ENCODE measurements around the gene GPR151. TPM values are rescaled to one million over a fixed set of nuclear protein-coding genes. Genes with fewer than 3 reads are reported as not detected.

The GPR151 gene
- polyA plus RNA-seq, 2 donors, result not detected

- Histone ChIP-seq H3K4me3 (ENCODE audit: low read depth in 1 of 2, low read length in 2 of 2) (no peak overlapping the region), H3K9me3 (ENCODE audit: control insufficient read depth in 2 of 2, insufficient read depth in 1 of 2, low read depth in 1 of 2, low read length in 1 of 2) (no peaks in the 10 kb centered on the region), H3K27ac (ENCODE audit: low read depth in 2 of 2, low read length in 1 of 2) (no peak overlapping the region), H3K36me3 (ENCODE audit: control insufficient read depth in 2 of 2, insufficient read depth in 2 of 2, low read length in 1 of 2) (no peaks in the 10 kb centered on the region), H3K4me1 (ENCODE audit: control insufficient read depth in 2 of 2, insufficient read depth in 2 of 2, low read length in 1 of 2) (no peaks in the 10 kb centered on the region), H3K27me3 (ENCODE audit: control insufficient read depth in 1 of 2, insufficient read depth in 2 of 2, low read length in 2 of 2) (peaks cover 0 to under 1% of the 10 kb centered on the region in 2 donors)
- WGBS, 2 donors, result 21 to 23% methylated on average over 16 of the region's 16 CpGs
Observed at GRCh38 chr5:146541958-146542849, 26.2 kb upstream of the GPR151 start.

GRCh38 chr5:146540414-146540813 lies 24.4 kb upstream of the GPR151 start:
- 58 to 79% methylated on average over 2 of the region's 2 CpGs for WGBS, 2 donors

DNA sequence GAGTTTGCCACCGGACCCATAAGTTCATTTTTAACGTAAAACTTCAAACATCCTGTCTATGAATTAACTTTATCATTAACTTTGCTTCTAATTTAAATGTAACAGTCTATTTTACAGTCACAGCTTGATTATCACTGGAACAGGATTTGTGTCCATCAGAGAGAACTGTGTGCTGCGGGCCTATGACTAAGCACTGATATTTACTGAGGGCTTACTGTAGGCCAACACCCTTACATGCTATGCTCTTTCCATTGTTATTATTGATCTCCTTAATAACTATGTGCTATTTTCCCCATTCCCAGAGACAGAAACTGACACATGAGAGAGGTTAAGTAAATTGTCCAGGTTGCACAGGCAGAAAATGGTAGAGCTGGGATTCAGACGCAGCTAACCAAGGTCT lies 24.0 kb upstream of the GPR151 start:
- Histone ChIP-seq H3K9me3 (ENCODE audit: control insufficient read depth in 2 of 2, insufficient read depth in 1 of 2, low read depth in 1 of 2, low read length in 1 of 2) (no peaks in the 10 kb centered on the region), H3K4me1 (ENCODE audit: control insufficient read depth in 2 of 2, insufficient read depth in 2 of 2, low read length in 1 of 2) (no peaks in the 10 kb centered on the region), H3K4me3 (ENCODE audit: low read depth in 1 of 2, low read length in 2 of 2) (no peak overlapping the region), H3K27me3 (ENCODE audit: control insufficient read depth in 1 of 2, insufficient read depth in 2 of 2, low read length in 2 of 2) (peaks cover 0 to 5% of the 10 kb centered on the region in 2 donors), H3K27ac (ENCODE audit: low read depth in 2 of 2, low read length in 1 of 2) (no peak overlapping the region), H3K36me3 (ENCODE audit: control insufficient read depth in 2 of 2, insufficient read depth in 2 of 2, low read length in 1 of 2) (no peaks in the 10 kb centered on the region)
- WGBS, 2 donors, result 50 to 64% methylated on average over 4 of the region's 4 CpGs

More at GRCh38 chr5:146540414-146540813, 24.4 kb upstream of the GPR151 start:
- Histone ChIP-seq H3K9me3 (ENCODE audit: control insufficient read depth in 2 of 2, insufficient read depth in 1 of 2, low read depth in 1 of 2, low read length in 1 of 2) (no peaks in the 10 kb centered on the region), H3K36me3 (ENCODE audit: control insufficient read depth in 2 of 2, insufficient read depth in 2 of 2, low read length in 1 of 2) (no peaks in the 10 kb centered on the region), H3K27ac (ENCODE audit: low read depth in 2 of 2, low read length in 1 of 2) (no peak overlapping the region), H3K4me3 (ENCODE audit: low read depth in 1 of 2, low read length in 2 of 2) (no peak overlapping the region), H3K27me3 (ENCODE audit: control insufficient read depth in 1 of 2, insufficient read depth in 2 of 2, low read length in 2 of 2) (peaks cover 0 to 5% of the 10 kb centered on the region in 2 donors), H3K4me1 (ENCODE audit: control insufficient read depth in 2 of 2, insufficient read depth in 2 of 2, low read length in 1 of 2) (no peaks in the 10 kb centered on the region)

- Histone ChIP-seq H3K4me3 (ENCODE audit: low read depth in 1 of 2, low read length in 2 of 2) (no peak overlapping the region), H3K4me1 (ENCODE audit: control insufficient read depth in 2 of 2, insufficient read depth in 2 of 2, low read length in 1 of 2) (no peaks in the 10 kb centered on the region), H3K27me3 (ENCODE audit: control insufficient read depth in 1 of 2, insufficient read depth in 2 of 2, low read length in 2 of 2) (peaks cover 0 to 5% of the 10 kb centered on the region in 2 donors), H3K36me3 (ENCODE audit: control insufficient read depth in 2 of 2, insufficient read depth in 2 of 2, low read length in 1 of 2) (no peaks in the 10 kb centered on the region), H3K9me3 (ENCODE audit: control insufficient read depth in 2 of 2, insufficient read depth in 1 of 2, low read depth in 1 of 2, low read length in 1 of 2) (no peaks in the 10 kb centered on the region), H3K27ac (ENCODE audit: low read depth in 2 of 2, low read length in 1 of 2) (no peak overlapping the region)
- 84 to 91% methylated on average over 3 of the region's 3 CpGs for WGBS, 2 donors
Observed at GRCh38 chr5:146538432-146538831, 22.4 kb upstream of the GPR151 start.

DNA sequence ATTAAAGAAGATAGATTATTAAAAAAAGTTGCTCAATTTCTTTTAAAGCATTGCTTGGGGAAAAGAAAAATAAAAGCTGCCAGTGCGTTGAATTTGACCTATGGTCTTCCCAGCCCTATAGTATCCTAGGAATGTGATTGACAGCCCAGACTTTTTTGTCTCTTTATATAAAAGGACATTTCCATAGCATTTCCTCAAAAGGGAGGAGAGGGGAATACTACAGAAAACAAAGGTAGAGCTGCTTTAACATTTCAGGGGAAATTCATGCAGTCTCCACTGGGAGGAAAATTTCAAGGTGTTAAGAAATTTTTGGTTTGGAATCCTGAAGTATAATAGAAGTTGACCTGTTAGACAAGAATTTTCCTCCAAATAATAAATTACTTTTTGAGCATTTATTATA lies 17.9 kb upstream of the GPR151 start:
- Histone ChIP-seq H3K4me3 (ENCODE audit: low read depth in 1 of 2, low read length in 2 of 2) (no peak overlapping the region), H3K36me3 (ENCODE audit: control insufficient read depth in 2 of 2, insufficient read depth in 2 of 2, low read length in 1 of 2) (no peaks in the 10 kb centered on the region), H3K27ac (ENCODE audit: low read depth in 2 of 2, low read length in 1 of 2) (no peak overlapping the region), H3K4me1 (ENCODE audit: control insufficient read depth in 2 of 2, insufficient read depth in 2 of 2, low read length in 1 of 2) (no peaks in the 10 kb centered on the region), H3K27me3 (ENCODE audit: control insufficient read depth in 1 of 2, insufficient read depth in 2 of 2, low read length in 2 of 2) (peaks cover 0 to 5% of the 10 kb centered on the region in 2 donors), H3K9me3 (ENCODE audit: control insufficient read depth in 2 of 2, insufficient read depth in 1 of 2, low read depth in 1 of 2, low read length in 1 of 2) (no peaks in the 10 kb centered on the region)
- WGBS, 2 donors, result 0% methylated on average over 1 of the region's 1 CpG

GRCh38 chr5:146533260-146533857 lies 17.4 kb upstream of the GPR151 start:
- peaks cover 0 to 5% of the 10 kb centered on the region in 2 donors for H3K27me3 ChIP-seq (ENCODE audit: control insufficient read depth in 1 of 2, insufficient read depth in 2 of 2, low read length in 2 of 2)
- no peaks in the 10 kb centered on the region for H3K9me3 ChIP-seq (ENCODE audit: control insufficient read depth in 2 of 2, insufficient read depth in 1 of 2, low read depth in 1 of 2, low read length in 1 of 2)
- WGBS, 2 donors, result 39 to 41% methylated on average over 7 of the region's 7 CpGs
- H3K27ac ChIP-seq (ENCODE audit: low read depth in 2 of 2, low read length in 1 of 2), result no peak overlapping the region
- H3K4me1 ChIP-seq (ENCODE audit: control insufficient read depth in 2 of 2, insufficient read depth in 2 of 2, low read length in 1 of 2), result no peaks in the 10 kb centered on the region
- no peaks in the 10 kb centered on the region for H3K36me3 ChIP-seq (ENCODE audit: control insufficient read depth in 2 of 2, insufficient read depth in 2 of 2, low read length in 1 of 2)
- no peak overlapping the region for H3K4me3 ChIP-seq (ENCODE audit: low read depth in 1 of 2, low read length in 2 of 2)

GRCh38 chr5:146529984-146530383 lies 14.0 kb upstream of the GPR151 start:
- no peaks in the 10 kb centered on the region for H3K9me3 ChIP-seq (ENCODE audit: control insufficient read depth in 2 of 2, insufficient read depth in 1 of 2, low read depth in 1 of 2, low read length in 1 of 2)
- H3K4me1 ChIP-seq (ENCODE audit: control insufficient read depth in 2 of 2, insufficient read depth in 2 of 2, low read length in 1 of 2), result no peaks in the 10 kb centered on the region
- 76 to 80% methylated on average over 2 of the region's 2 CpGs for WGBS, 2 donors
- H3K4me3 ChIP-seq (ENCODE audit: low read depth in 1 of 2, low read length in 2 of 2), result no peak overlapping the region
- no peak overlapping the region for H3K27ac ChIP-seq (ENCODE audit: low read depth in 2 of 2, low read length in 1 of 2)
- H3K36me3 ChIP-seq (ENCODE audit: control insufficient read depth in 2 of 2, insufficient read depth in 2 of 2, low read length in 1 of 2), result no peaks in the 10 kb centered on the region
- no peaks in the 10 kb centered on the region for H3K27me3 ChIP-seq (ENCODE audit: control insufficient read depth in 1 of 2, insufficient read depth in 2 of 2, low read length in 2 of 2)

DNA sequence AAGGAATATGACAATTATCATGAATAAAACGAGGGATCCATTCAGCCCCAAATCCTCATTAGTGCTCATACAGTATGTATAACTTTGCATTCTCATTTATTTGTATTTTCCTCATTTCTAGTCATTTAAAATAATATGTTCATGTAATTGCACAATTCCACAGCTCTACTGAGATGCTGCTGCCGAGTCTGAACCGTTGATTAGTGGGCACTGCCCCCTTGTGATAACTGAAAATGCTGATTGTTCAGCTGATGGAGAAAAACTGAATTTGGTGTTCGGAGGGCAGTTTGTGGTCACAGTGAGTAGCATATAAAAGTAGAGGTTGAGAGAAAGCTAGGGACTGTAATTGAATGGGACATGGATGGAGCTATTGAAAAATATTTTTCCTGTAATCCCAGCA lies 12.2 kb upstream of the GPR151 start:
- H3K9me3 ChIP-seq (ENCODE audit: control insufficient read depth in 2 of 2, insufficient read depth in 1 of 2, low read depth in 1 of 2, low read length in 1 of 2), result no peaks in the 10 kb centered on the region
- no peaks in the 10 kb centered on the region for H3K27me3 ChIP-seq (ENCODE audit: control insufficient read depth in 1 of 2, insufficient read depth in 2 of 2, low read length in 2 of 2)
- H3K27ac ChIP-seq (ENCODE audit: low read depth in 2 of 2, low read length in 1 of 2), result no peak overlapping the region
- H3K4me3 ChIP-seq (ENCODE audit: low read depth in 1 of 2, low read length in 2 of 2), result no peak overlapping the region
- H3K4me1 ChIP-seq (ENCODE audit: control insufficient read depth in 2 of 2, insufficient read depth in 2 of 2, low read length in 1 of 2), result no peaks in the 10 kb centered on the region
- 61 to 67% methylated on average over 4 of the region's 4 CpGs for WGBS, 2 donors
- no peaks in the 10 kb centered on the region for H3K36me3 ChIP-seq (ENCODE audit: control insufficient read depth in 2 of 2, insufficient read depth in 2 of 2, low read length in 1 of 2)

DNA sequence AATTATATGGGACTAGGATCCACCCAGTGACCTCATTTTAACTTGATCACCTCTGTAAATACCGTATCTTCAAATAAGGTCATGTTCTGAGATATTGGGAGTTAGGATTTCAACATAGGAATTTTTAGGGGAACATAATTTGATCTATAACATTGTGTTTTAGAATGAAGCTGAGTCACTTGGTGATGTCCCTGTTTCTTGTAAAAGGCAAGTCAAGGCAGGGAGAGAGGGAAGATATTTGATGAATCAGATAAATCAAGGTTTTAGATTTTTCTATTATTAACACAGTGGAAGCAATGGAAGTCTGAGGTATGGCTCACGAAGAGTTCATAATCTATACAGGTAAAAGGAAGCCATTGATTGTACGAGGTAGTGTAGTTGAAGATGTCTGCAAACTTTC lies 11.8 kb upstream of the GPR151 start:
- H3K4me1 ChIP-seq (ENCODE audit: control insufficient read depth in 2 of 2, insufficient read depth in 2 of 2, low read length in 1 of 2), result no peaks in the 10 kb centered on the region
- 57 to 65% methylated on average over 3 of the region's 3 CpGs for WGBS, 2 donors
- H3K27ac ChIP-seq (ENCODE audit: low read depth in 2 of 2, low read length in 1 of 2), result no peak overlapping the region

More for the DNA sequence above, 11.8 kb upstream of the GPR151 start:
- H3K36me3 ChIP-seq (ENCODE audit: control insufficient read depth in 2 of 2, insufficient read depth in 2 of 2, low read length in 1 of 2), result no peaks in the 10 kb centered on the region
- no peaks in the 10 kb centered on the region for H3K9me3 ChIP-seq (ENCODE audit: control insufficient read depth in 2 of 2, insufficient read depth in 1 of 2, low read depth in 1 of 2, low read length in 1 of 2)
- H3K4me3 ChIP-seq (ENCODE audit: low read depth in 1 of 2, low read length in 2 of 2), result no peak overlapping the region
- H3K27me3 ChIP-seq (ENCODE audit: control insufficient read depth in 1 of 2, insufficient read depth in 2 of 2, low read length in 2 of 2), result no peaks in the 10 kb centered on the region

Measured in esophagus (tissue), 2 donors.